OCI-LY3 (cell line): ENCODE measurements around the gene DDX51.

Experiments used
- CTCF ChIP-seq: fragments of 200-600, 300-600 bp; sonication (generic); IDR thresholded peaks from 2 replicates; pipeline ENCODE4 v1.5.1; 2014; ENCODE audit warnings: antibody characterized with exemption, low read length, low read depth
- EZH2phosphoT487 ChIP-seq: fragments of 200-600 bp; shearing (Covaris generic); IDR thresholded peaks from 2 replicates; pipeline ENCODE4 v1.6.1; 2018; ENCODE audit warnings: antibody characterized with exemption, mixed run types, low read depth

- TF ChIP-seq CTCF (no peak), EZH2phosphoT487 (no peak)
These were observed 28.6 kb downstream of the DDX51 start for GRCh38 chr12:132115500-132115899.
